Karpas-422 (cell line): ENCODE measurements around the gene PRRX1. TPM values are rescaled to one million over a fixed set of nuclear protein-coding genes. Genes with fewer than 3 reads are reported as not detected.

ENCODE experiments used
- DNase-seq: peaks from one replicate; pipeline ENCODE4 v3.0.0-alpha.2; 2015
- H2AFZ ChIP-seq: fragments of 200-600 bp; sonication (generic); 2 replicates; pipeline ENCODE4 v1.6.1; 2014; ENCODE audit warnings: antibody characterized with exemption, low read length, mixed read lengths
- H3K27ac ChIP-seq: fragments of 200-600 bp; sonication (generic); 2 replicates; pipeline ENCODE4 v1.5.1; 2014; ENCODE audit warnings: mild to moderate bottlenecking, low read length, moderate library complexity
- H3K27me3 ChIP-seq: fragments of 200-600 bp; sonication (generic); 2 replicates; pipeline ENCODE4 v1.6.1; 2014; ENCODE audit warnings: low read length, mixed read lengths
- H3K36me3 ChIP-seq: fragments of 200-600 bp; sonication (generic); 2 replicates; pipeline ENCODE4 v1.6.1; 2014; ENCODE audit warnings: low read length, mixed read lengths; ENCODE audit not compliant: insufficient read depth
- H3K4me1 ChIP-seq: fragments of 200-600 bp; sonication (generic); 2 replicates; pipeline ENCODE4 v1.6.1; 2014; ENCODE audit warnings: mild to moderate bottlenecking, low read length, mixed read lengths
- H3K4me2 ChIP-seq: fragments of 200-600 bp; sonication (generic); 2 replicates; pipeline ENCODE4 v1.6.1; 2014; ENCODE audit warnings: low read length, low read depth, mild to moderate bottlenecking; ENCODE audit not compliant: poor library complexity, severe bottlenecking
- H3K4me3 ChIP-seq: fragments of 200-600 bp; sonication (generic); 2 replicates; pipeline ENCODE4 v1.5.1; 2014; ENCODE audit warnings: mild to moderate bottlenecking, antibody characterized with exemption, low read length, mixed read lengths
- H3K79me2 ChIP-seq: fragments of 200-600 bp; sonication (generic); 2 replicates; pipeline ENCODE4 v1.6.1; 2014; ENCODE audit warnings: mild to moderate bottlenecking, low read length, mixed read lengths
- H3K9ac ChIP-seq: fragments of 200-600 bp; sonication (generic); 2 replicates; pipeline ENCODE4 v1.6.0; 2014; ENCODE audit warnings: low read length
- H3K9me2 ChIP-seq: fragments of 200-600 bp; sonication (generic), shearing (Covaris generic); replicated peaks from 2 replicates; pipeline ENCODE4 v1.6.0; 2014; ENCODE audit warnings: mild to moderate bottlenecking, low read length, moderate library complexity; ENCODE audit not compliant: insufficient read depth
- H3K9me3 ChIP-seq: fragments of 300-700, 200-600 bp; sonication (generic); 2 replicates; pipeline ENCODE4 v1.6.1; 2014; ENCODE audit warnings: low read length, mixed read lengths
- H4K20me1 ChIP-seq: fragments of 200-600 bp; sonication (generic); 2 replicates; pipeline ENCODE4 v1.6.1; 2014; ENCODE audit warnings: mild to moderate bottlenecking, antibody characterized with exemption, low read length, low read depth; ENCODE audit not compliant: insufficient read depth
- total RNA-seq: library from RNA; depleted of rRNA; stranded (reverse); fragments of >200 nt; shearing (Covaris generic); gene quantifications from 2 replicates; pipeline ENCODE4 v1.2.3, GENCODE V29; 2014; ENCODE audit warnings: low replicate concordance

PRRX1 gene
- total RNA-seq, 1 experiment from 2014 or later: not detected

GRCh38 chr1:170714163-170714562, 50.2 kb downstream of the PRRX1 start:
- Histone ChIP-seq H3K27me3 (no peaks in the 10 kb centered on the region), H3K9ac (no peak overlapping the region), H3K9me3 (no peaks in the 10 kb centered on the region), H3K4me2 (no peak overlapping the region), H3K4me3 (no peak overlapping the region), H2AFZ (no peak overlapping the region), H3K9me2 (no peaks in the 10 kb centered on the region), H3K36me3 (no peaks in the 10 kb centered on the region), H4K20me1 (no peaks in the 10 kb centered on the region), H3K27ac (no peak overlapping the region), H3K79me2 (no peaks in the 10 kb centered on the region), H3K4me1 (no peaks in the 10 kb centered on the region)
- no peak for DNase-seq

GRCh38 chr1:170714938-170715337, 51.0 kb downstream of the PRRX1 start:
- Histone ChIP-seq H3K4me1 (no peaks in the 10 kb centered on the region), H3K27me3 (no peaks in the 10 kb centered on the region), H2AFZ (no peak overlapping the region), H3K27ac (no peak overlapping the region), H4K20me1 (no peaks in the 10 kb centered on the region), H3K36me3 (no peaks in the 10 kb centered on the region), H3K4me3 (no peak overlapping the region), H3K9me3 (no peaks in the 10 kb centered on the region), H3K79me2 (no peaks in the 10 kb centered on the region), H3K4me2 (no peak overlapping the region), H3K9ac (no peak overlapping the region), H3K9me2 (no peaks in the 10 kb centered on the region)
- no peak for DNase-seq

GRCh38 chr1:170716835-170717429, 53.0 kb downstream of the PRRX1 start:
- Histone ChIP-seq H3K36me3 (no peaks in the 10 kb centered on the region), H3K79me2 (no peaks in the 10 kb centered on the region), H3K27me3 (no peaks in the 10 kb centered on the region), H3K4me1 (no peaks in the 10 kb centered on the region), H3K9ac (no peak overlapping the region), H4K20me1 (no peaks in the 10 kb centered on the region), H3K27ac (no peak overlapping the region), H3K4me2 (no peak overlapping the region), H3K4me3 (no peak overlapping the region), H2AFZ (no peak overlapping the region), H3K9me2 (no peaks in the 10 kb centered on the region), H3K9me3 (no peaks in the 10 kb centered on the region)
- DNase-seq: no peak

- DNase-seq: no peak
- Histone ChIP-seq H3K9ac (no peak overlapping the region), H3K27ac (no peak overlapping the region), H3K9me3 (no peaks in the 10 kb centered on the region), H3K4me2 (no peak overlapping the region), H4K20me1 (no peaks in the 10 kb centered on the region), H3K79me2 (no peaks in the 10 kb centered on the region), H3K9me2 (no peaks in the 10 kb centered on the region), H3K36me3 (no peaks in the 10 kb centered on the region), H3K4me1 (no peaks in the 10 kb centered on the region), H3K27me3 (no peaks in the 10 kb centered on the region), H2AFZ (no peak overlapping the region), H3K4me3 (no peak overlapping the region)
These were observed 56.7 kb downstream of the PRRX1 start for GRCh38 chr1:170720661-170721060.

- no peak overlapping the region for H3K9ac ChIP-seq
- H3K4me2 ChIP-seq: no peak overlapping the region
- no peak for DNase-seq
- no peaks in the 10 kb centered on the region for H3K9me3 ChIP-seq
- H2AFZ ChIP-seq: no peak overlapping the region
- no peaks in the 10 kb centered on the region for H3K79me2 ChIP-seq
- H3K4me1 ChIP-seq: no peaks in the 10 kb centered on the region
- H4K20me1 ChIP-seq: no peaks in the 10 kb centered on the region
- H3K4me3 ChIP-seq: no peak overlapping the region
- no peaks in the 10 kb centered on the region for H3K9me2 ChIP-seq
- no peaks in the 10 kb centered on the region for H3K27me3 ChIP-seq
- H3K27ac ChIP-seq: no peak overlapping the region
- H3K36me3 ChIP-seq: no peaks in the 10 kb centered on the region
These were observed 57.7 kb downstream of the PRRX1 start for GRCh38 chr1:170721621-170722020.

- Histone ChIP-seq H3K9ac (no peak overlapping the region), H4K20me1 (no peaks in the 10 kb centered on the region), H3K79me2 (no peaks in the 10 kb centered on the region)
These were observed 59.6 kb downstream of the PRRX1 start for GRCh38 chr1:170723518-170723917.

GRCh38 chr1:170725326-170725725, 61.4 kb downstream of the PRRX1 start:
- Histone ChIP-seq H3K4me2 (no peak overlapping the region), H3K4me3 (no peak overlapping the region), H4K20me1 (no peaks in the 10 kb centered on the region), H3K9me3 (no peaks in the 10 kb centered on the region), H3K79me2 (no peaks in the 10 kb centered on the region), H3K4me1 (no peaks in the 10 kb centered on the region), H3K27me3 (no peaks in the 10 kb centered on the region), H2AFZ (no peak overlapping the region), H3K36me3 (no peaks in the 10 kb centered on the region), H3K27ac (no peak overlapping the region), H3K9ac (no peak overlapping the region), H3K9me2 (no peaks in the 10 kb centered on the region)
- no peak for DNase-seq

More at GRCh38 chr1:170723518-170723917, 59.6 kb downstream of the PRRX1 start:
- Histone ChIP-seq H3K9me3 (no peaks in the 10 kb centered on the region), H3K4me1 (no peaks in the 10 kb centered on the region), H3K27me3 (no peaks in the 10 kb centered on the region), H3K4me2 (no peak overlapping the region), H3K36me3 (no peaks in the 10 kb centered on the region), H3K4me3 (no peak overlapping the region), H2AFZ (no peak overlapping the region), H3K9me2 (no peaks in the 10 kb centered on the region), H3K27ac (no peak overlapping the region)
- DNase-seq: no peak

- no peak for DNase-seq
- no peaks in the 10 kb centered on the region for H3K9me3 ChIP-seq
- no peak overlapping the region for H2AFZ ChIP-seq
- no peaks in the 10 kb centered on the region for H3K27me3 ChIP-seq
- H4K20me1 ChIP-seq: no peaks in the 10 kb centered on the region
- H3K4me1 ChIP-seq: no peaks in the 10 kb centered on the region
- no peak overlapping the region for H3K27ac ChIP-seq
- H3K36me3 ChIP-seq: no peaks in the 10 kb centered on the region
- H3K79me2 ChIP-seq: no peaks in the 10 kb centered on the region
- H3K9me2 ChIP-seq: no peaks in the 10 kb centered on the region
- no peak overlapping the region for H3K9ac ChIP-seq
- H3K4me2 ChIP-seq: no peak overlapping the region
- H3K4me3 ChIP-seq: no peak overlapping the region
These were observed 64.0 kb downstream of the PRRX1 start for GRCh38 chr1:170727963-170728362.
